HEK293T (cell line): ENCODE results near the gene KRTAP5-4.
"Not testable (repeated sequence)": the region's sequence is repeated elsewhere in the genome, so short reads cannot be mapped to it uniquely, and the experiment has no call there.

ENCODE experiments used
- CTCF ChIA-PET: fragments of 350-600 bp; formaldehyde crosslinking; extraction: SDS; loops from one replicate; lab custom pipeline; 2021; ENCODE audit warnings: antibody characterized with exemption, inconsistent platforms; lab: Yijun Ruan, JAX
- POLR2A ChIA-PET: fragments of 350-600 bp; formaldehyde crosslinking; extraction: SDS; loops from one replicate; lab custom pipeline; 2020; ENCODE audit warnings: antibody characterized with exemption, inconsistent platforms; lab: Yijun Ruan, JAX
- DNase-seq: peaks from one replicate; pipeline ENCODE4 v3.0.0; 2012; ENCODE audit warnings: mixed read lengths; ENCODE audit errors: extremely low spot score
- ARNT ChIP-seq: fragments of 450-650 bp; IDR thresholded peaks from 2 replicates; pipeline ENCODE4 v1.6.1; 2017; ENCODE audit warnings: mild to moderate bottlenecking
- BHLHE40 ChIP-seq: fragments of 450-650 bp; IDR thresholded peaks from 2 replicates; pipeline ENCODE4 v1.6.1; 2016; ENCODE audit warnings: mild to moderate bottlenecking, moderate library complexity, borderline replicate concordance
- CTBP1 ChIP-seq: fragments of 450-650 bp; IDR thresholded peaks from 2 replicates; pipeline ENCODE4 v1.6.1; 2016; ENCODE audit warnings: borderline replicate concordance
- ELF4 ChIP-seq: fragments of 450-650 bp; IDR thresholded peaks from 2 replicates; pipeline ENCODE4 v1.6.1; 2017; ENCODE audit warnings: antibody characterized with exemption
- FOXA1 ChIP-seq: fragments of 450-650 bp; IDR thresholded peaks from 2 replicates; pipeline ENCODE4 v1.6.1; 2016; ENCODE audit warnings: mild to moderate bottlenecking
- FOXK2 ChIP-seq: fragments of 450-650 bp; IDR thresholded peaks from 2 replicates; pipeline ENCODE4 v1.6.1; 2016; ENCODE audit warnings: mild to moderate bottlenecking
- FOXM1 ChIP-seq: fragments of 450-650 bp; IDR thresholded peaks from 2 replicates; pipeline ENCODE4 v1.6.1; 2017; ENCODE audit warnings: mild to moderate bottlenecking, borderline replicate concordance
- HDGF ChIP-seq: fragments of 450-650 bp; IDR thresholded peaks from 2 replicates; pipeline ENCODE4 v1.6.1; 2017; ENCODE audit warnings: antibody characterized with exemption, borderline replicate concordance
- L3MBTL2 ChIP-seq: fragments of 450-650 bp; conservative IDR thresholded peaks from 2 replicates; pipeline ENCODE4 v1.6.1; 2016; ENCODE audit warnings: mild to moderate bottlenecking
- LEF1 ChIP-seq: fragments of 450-650 bp; IDR thresholded peaks from 2 replicates; pipeline ENCODE4 v1.6.1; 2017; ENCODE audit warnings: mild to moderate bottlenecking, borderline replicate concordance
- NFRKB ChIP-seq: fragments of 450-650 bp; IDR thresholded peaks from 2 replicates; pipeline ENCODE4 v1.6.1; 2016; ENCODE audit warnings: mild to moderate bottlenecking, moderate library complexity
- SP1 ChIP-seq: fragments of 450-650 bp; IDR thresholded peaks from 2 replicates; pipeline ENCODE4 v1.6.1; 2017
- SUZ12 ChIP-seq: fragments of 450-650 bp; IDR thresholded peaks from 2 replicates; pipeline ENCODE4 v1.6.1; 2016; ENCODE audit warnings: mild to moderate bottlenecking
- TARDBP ChIP-seq: fragments of 450-650 bp; IDR thresholded peaks from 2 replicates; pipeline ENCODE4 v1.6.1; 2016
- ZNF384 ChIP-seq: fragments of 450-650 bp; IDR thresholded peaks from 2 replicates; pipeline ENCODE4 v1.6.1; 2016
- TF ChIP-seq, protein P1 (sequence below): fragments of 450-650 bp; IDR thresholded peaks from 2 replicates; pipeline ENCODE4 v1.6.1; 2016

Gene KRTAP5-4

DNA sequence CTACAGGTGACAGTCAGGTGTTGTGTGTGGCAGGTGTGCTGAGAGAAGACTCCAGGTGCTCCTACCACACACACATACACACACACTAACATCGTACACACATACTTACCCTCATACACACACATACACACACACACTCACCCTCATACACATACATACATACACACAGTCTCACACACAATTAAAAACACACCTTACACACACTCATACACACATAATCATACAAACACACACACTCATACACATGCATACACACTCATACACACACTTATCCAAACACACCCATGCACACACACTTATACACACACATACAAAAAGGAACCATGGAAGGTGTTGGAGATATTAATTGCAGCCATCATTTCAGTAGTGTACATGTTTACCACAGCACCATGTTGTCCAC lies 18.3 kb downstream of the KRTAP5-4 start:
- TF ChIP-seq FOXA1 = no peak
- TF ChIP-seq SP1 = no peak
- TF ChIP-seq LEF1 = no peak
- no peak for TF ChIP-seq BHLHE40
- TF ChIP-seq TARDBP = no peak
- no peak for TF ChIP-seq FOXM1
- DNase-seq = no peak
- ChIA-PET CTCF (no interaction called here), POLR2A (no interaction called here)

DNA sequence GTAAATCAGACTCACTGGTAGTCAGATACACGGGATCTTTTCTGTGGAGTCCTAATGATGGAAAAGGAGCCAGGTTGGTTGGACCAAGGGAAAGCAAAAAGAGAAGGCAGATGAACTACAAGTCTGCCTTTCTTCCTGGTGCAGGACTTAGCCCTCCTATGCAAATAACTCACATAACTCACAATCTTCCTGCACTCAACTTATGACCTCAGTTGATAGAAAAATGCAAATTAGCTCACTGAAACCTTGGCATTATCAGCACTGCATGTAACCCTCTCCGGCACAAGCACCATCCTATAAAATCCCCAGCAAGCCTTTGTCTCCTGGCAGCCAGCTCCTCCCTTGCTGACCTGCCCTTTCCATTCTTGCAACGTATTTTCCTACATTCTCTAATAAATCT lies 20.3 kb downstream of the KRTAP5-4 start:
- CTCF ChIA-PET, POLR2A ChIA-PET, DNase-seq: not testable (repeated sequence)

- POLR2A ChIA-PET = no interaction called here
These were observed 21.3 kb downstream of the KRTAP5-4 start for GRCh38 chr11:1600626-1601025.

GRCh38 chr11:1598816-1599215 lies 23.1 kb downstream of the KRTAP5-4 start:
- no peak for TF ChIP-seq L3MBTL2
- no peak for TF ChIP-seq CTBP1
- TF ChIP-seq HDGF = no peak
- TF ChIP-seq ARNT = no peak
- no peak for TF ChIP-seq NFRKB
- TF ChIP-seq, protein P1, sequence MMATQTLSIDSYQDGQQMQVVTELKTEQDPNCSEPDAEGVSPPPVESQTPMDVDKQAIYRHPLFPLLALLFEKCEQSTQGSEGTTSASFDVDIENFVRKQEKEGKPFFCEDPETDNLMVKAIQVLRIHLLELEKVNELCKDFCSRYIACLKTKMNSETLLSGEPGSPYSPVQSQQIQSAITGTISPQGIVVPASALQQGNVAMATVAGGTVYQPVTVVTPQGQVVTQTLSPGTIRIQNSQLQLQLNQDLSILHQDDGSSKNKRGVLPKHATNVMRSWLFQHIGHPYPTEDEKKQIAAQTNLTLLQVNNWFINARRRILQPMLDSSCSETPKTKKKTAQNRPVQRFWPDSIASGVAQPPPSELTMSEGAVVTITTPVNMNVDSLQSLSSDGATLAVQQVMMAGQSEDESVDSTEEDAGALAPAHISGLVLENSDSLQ = no peak
- no peak for TF ChIP-seq SP1
- TF ChIP-seq FOXA1 = no peak
- no peak for TF ChIP-seq FOXM1
- TF ChIP-seq ZNF384 = no peak
- no peak for TF ChIP-seq LEF1
- no peak for TF ChIP-seq FOXK2
- no peak for TF ChIP-seq ELF4
- no peak for TF ChIP-seq SUZ12
- TF ChIP-seq TARDBP = no peak
- TF ChIP-seq BHLHE40 = no peak
- ChIA-PET POLR2A (no interaction called here), CTCF (interaction anchor here (1.2 kb wide), 1 partner anchor 41 kb away, joined by 5 read pairs; no protein-coding TSS in a partner anchor)
- DNase-seq = no peak

More at GRCh38 chr11:1600626-1601025, 21.3 kb downstream of the KRTAP5-4 start:
- no peak for TF ChIP-seq FOXA1
- TF ChIP-seq FOXK2 = no peak
- no peak for TF ChIP-seq FOXM1
- no peak for TF ChIP-seq L3MBTL2
- TF ChIP-seq, protein P1 = no peak
- no peak for TF ChIP-seq LEF1
- TF ChIP-seq NFRKB = no peak
- no peak for TF ChIP-seq CTBP1
- no peak for TF ChIP-seq SUZ12
- no peak for TF ChIP-seq SP1
- TF ChIP-seq BHLHE40 = no peak
- no peak for TF ChIP-seq TARDBP
- TF ChIP-seq ZNF384 = no peak
- no peak for TF ChIP-seq ELF4
- no peak for DNase-seq
- CTCF ChIA-PET = no interaction called here

DNA sequence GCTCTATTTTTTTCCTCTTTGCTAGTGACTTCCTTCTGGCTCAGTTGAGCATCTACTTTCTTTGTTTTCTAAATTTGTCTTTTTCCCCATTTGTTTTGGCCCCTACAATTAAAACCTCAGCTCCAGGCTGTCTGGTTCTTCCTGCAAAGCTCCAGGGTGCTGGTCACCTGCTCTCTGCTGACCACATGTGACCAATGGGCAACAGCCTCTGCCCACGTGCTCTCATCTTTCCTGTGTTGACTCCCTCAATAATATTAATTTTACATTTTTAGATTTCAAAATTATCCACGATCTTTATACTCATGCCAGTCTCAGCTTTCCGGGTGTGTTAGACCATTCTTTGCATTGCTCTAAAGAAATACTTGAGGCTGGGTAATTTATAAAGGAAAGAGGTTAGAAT lies 23.5 kb downstream of the KRTAP5-4 start:
- DNase-seq, POLR2A ChIA-PET: not testable (repeated sequence)
- CTCF ChIA-PET = interaction anchor here (1.2 kb wide), 1 partner anchor 42 kb away, joined by 5 read pairs; no protein-coding TSS in a partner anchor

GRCh38 chr11:1597994-1598380 lies 24.0 kb downstream of the KRTAP5-4 start, which contains the start of gene KRTAP5-2:
Gene KRTAP5-2, minus strand, starts transcription at chr11:1598294. Its CDS starts 44 bp downstream, at chr11:1598250.
- CTCF ChIA-PET = interaction anchor here (1.2 kb wide), 1 partner anchor 42 kb away, joined by 5 read pairs; no protein-coding TSS in a partner anchor
- DNase-seq = no peak
- POLR2A ChIA-PET = no interaction called here
- TF ChIP-seq ZNF384 (no peak), HDGF (no peak), SP1 (no peak), BHLHE40 (no peak), FOXM1 (no peak), ARNT (no peak), NFRKB (no peak), LEF1 (no peak), TARDBP (no peak), ELF4 (no peak), FOXK2 (no peak), SUZ12 (no peak), CTBP1 (no peak), FOXA1 (no peak), L3MBTL2 (no peak)
- TF ChIP-seq, protein P1 = no peak

GRCh38 chr11:1597331-1597993 lies 24.5 kb downstream of the KRTAP5-4 start:
- CTCF ChIA-PET = no interaction called here
- no peak for DNase-seq
- TF ChIP-seq L3MBTL2 = no peak
- no peak for TF ChIP-seq LEF1
- TF ChIP-seq FOXK2 = no peak
- TF ChIP-seq, protein P1 = no peak
- no peak for TF ChIP-seq HDGF
- POLR2A ChIA-PET = no interaction called here

GRCh38 chr11:1596576-1597121 lies 25.3 kb downstream of the KRTAP5-4 start:
- POLR2A ChIA-PET, DNase-seq: not testable (repeated sequence)
- CTCF ChIA-PET = interaction anchor here (0.9 kb wide), 1 partner anchor 20 kb away, joined by 3 read pairs; no protein-coding TSS in a partner anchor

DNA sequence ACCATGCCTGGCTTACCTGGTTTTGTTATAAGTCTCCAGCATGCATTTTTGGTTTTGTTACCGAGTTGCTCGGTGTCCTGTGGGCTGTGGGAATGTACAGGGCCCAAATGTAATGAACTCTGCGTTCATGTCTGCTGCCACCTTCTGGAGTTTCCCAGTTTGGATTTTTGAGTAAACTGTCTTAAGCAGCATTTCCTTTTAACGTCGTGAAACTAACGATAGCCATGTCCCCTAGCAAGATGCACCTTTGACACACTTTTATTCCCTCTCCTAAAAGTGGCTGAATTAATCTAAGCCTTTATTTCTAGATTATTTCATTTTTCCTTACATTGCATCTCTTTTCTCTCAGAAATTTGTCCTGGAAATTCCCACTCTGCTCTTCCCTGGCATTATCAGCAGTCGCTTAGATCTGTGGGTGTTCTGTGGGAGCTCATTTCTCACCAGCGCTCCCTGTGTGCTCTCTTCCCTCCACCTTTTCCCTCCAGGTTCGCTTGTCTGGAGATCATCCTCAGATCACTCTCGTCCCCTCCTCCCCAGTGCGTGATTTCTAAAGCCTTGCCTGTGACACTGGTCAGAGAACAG lies 25.9 kb downstream of the KRTAP5-4 start:
- DNase-seq, POLR2A ChIA-PET: not testable (repeated sequence)
- CTCF ChIA-PET = interaction anchor here (0.9 to 1.5 kb wide), 5 partner anchors 14 to 49 kb away, joined by 3 to 8 read pairs (median 4); no protein-coding TSS in a partner anchor
